Astrocyte (in vitro differentiated cells and primary cell): Measurements from ENCODE around the gene KCNK10. TPM values are rescaled to one million over a fixed set of nuclear protein-coding genes. Genes with fewer than 3 reads are reported as not detected.

Experiments
- DNase-seq: peaks from one replicate; pipeline ENCODE4 v3.0.0-alpha.2; 2010; ENCODE audit warnings: low read depth
- FAIRE-seq: peaks from 2 replicates; lab custom pipeline; 2011; peaks lifted over from hg19 to GRCh38; lab: Jason Lieb, UNC
- H2AFZ ChIP-seq: 2 replicates; pipeline ENCODE4 v1.6.0; 2012; ENCODE audit warnings: low read depth, low read length, inconsistent platforms
- H3K27ac ChIP-seq: 2 replicates; pipeline ENCODE4 v1.5.1; 2011; ENCODE audit warnings: low read depth, low read length, inconsistent platforms
- H3K27me3 ChIP-seq: 2 replicates; pipeline ENCODE4 v1.6.0; 2011; ENCODE audit warnings: low read length, inconsistent platforms; ENCODE audit not compliant: insufficient read depth
- H3K36me3 ChIP-seq: 2 replicates; pipeline ENCODE4 v1.5.1; 2011; ENCODE audit warnings: low read length, inconsistent platforms; ENCODE audit not compliant: insufficient read depth
- H3K4me1 ChIP-seq: 2 replicates; pipeline ENCODE4 v1.5.1; 2011; ENCODE audit warnings: low read length, inconsistent platforms; ENCODE audit not compliant: insufficient read depth
- H3K4me2 ChIP-seq: 2 replicates; pipeline ENCODE4 v1.6.0; 2012; ENCODE audit warnings: low read length, inconsistent platforms
- H3K4me3 ChIP-seq: 2 replicates; pipeline ENCODE4 v1.5.1; 2011; ENCODE audit warnings: low read depth, mild to moderate bottlenecking, low read length, inconsistent platforms; ENCODE audit not compliant: insufficient read depth
- H3K79me2 ChIP-seq: 2 replicates; pipeline ENCODE4 v1.6.0; 2012; ENCODE audit warnings: mild to moderate bottlenecking, low read length, inconsistent platforms; ENCODE audit not compliant: insufficient read depth
- H3K9ac ChIP-seq: 2 replicates; pipeline ENCODE4 v1.6.0; 2012; ENCODE audit warnings: mild to moderate bottlenecking, low read length, inconsistent platforms
- H3K9me3 ChIP-seq: 2 replicates; pipeline ENCODE4 v1.5.1; 2012; ENCODE audit warnings: low read depth, mild to moderate bottlenecking, low read length, inconsistent platforms; ENCODE audit not compliant: insufficient read depth
- H4K20me1 ChIP-seq: 2 replicates; pipeline ENCODE4 v1.6.0; 2012; ENCODE audit warnings: low read length, inconsistent platforms; ENCODE audit not compliant: insufficient read depth
- H3K27ac Mint-ChIP-seq: one replicate; pipeline ENCODE4 v1.8.0; 2021; ENCODE audit warnings: mild to moderate bottlenecking, mixed read lengths; ENCODE audit not compliant: unreplicated experiment
- H3K27me3 Mint-ChIP-seq: one replicate; pipeline ENCODE4 v1.8.0; 2021; ENCODE audit warnings: low read depth, mixed read lengths; ENCODE audit not compliant: unreplicated experiment
- H3K36me3 Mint-ChIP-seq: one replicate; pipeline ENCODE4 v1.8.0; 2021; ENCODE audit warnings: low read depth, mixed read lengths; ENCODE audit not compliant: unreplicated experiment
- H3K4me1 Mint-ChIP-seq: one replicate; pipeline ENCODE4 v1.8.0; 2021; ENCODE audit warnings: low read depth, mixed read lengths; ENCODE audit not compliant: unreplicated experiment
- H3K4me3 Mint-ChIP-seq: one replicate; pipeline ENCODE4 v1.8.0; 2021; ENCODE audit warnings: mild to moderate bottlenecking, moderate library complexity, mixed read lengths; ENCODE audit not compliant: unreplicated experiment
- H3K9me3 Mint-ChIP-seq: one replicate; pipeline ENCODE4 v1.8.0; 2021; ENCODE audit warnings: mild to moderate bottlenecking, mixed read lengths; ENCODE audit not compliant: unreplicated experiment
- CTCF ChIP-seq: IDR thresholded peaks from 2 replicates; pipeline ENCODE4 v1.5.1; 2011; ENCODE audit warnings: low read depth, mild to moderate bottlenecking, inconsistent platforms, low read length, moderate library complexity; ENCODE audit not compliant: insufficient read depth
- EZH2 ChIP-seq: IDR thresholded peaks from 2 replicates; pipeline ENCODE4 v1.6.1; 2012; ENCODE audit warnings: mild to moderate bottlenecking, low read length, inconsistent platforms; ENCODE audit not compliant: insufficient read depth
- total RNA-seq: library from RNA; stranded (reverse); gene quantifications from 2 replicates; pipeline ENCODE4 v1.2.1, GENCODE V29; 2021

The KCNK10 gene
- total RNA-seq, 1 donor from 2014 or later = 0.14 TPM

GRCh38 chr14:88271205-88271604 lies 51.9 kb downstream of the KCNK10 start:
- no peak overlapping the region for H3K27ac ChIP-seq
- FAIRE-seq (no peak), DNase-seq (no peak)
- no peak overlapping the region for H2AFZ ChIP-seq
- no peak for TF ChIP-seq EZH2
- no peak for TF ChIP-seq CTCF
- Mint-ChIP-seq H3K36me3 (no peaks in the 10 kb centered on the region), H3K4me3 (no peak overlapping the region), H3K27ac (no peak overlapping the region), H3K27me3 (peaks cover 28% of the 10 kb centered on the region), H3K9me3 (peaks cover 2% of the 10 kb centered on the region), H3K4me1 (no peaks in the 10 kb centered on the region)
- no peaks in the 10 kb centered on the region for H3K9me3 ChIP-seq
- no peaks in the 10 kb centered on the region for H3K4me1 ChIP-seq
- no peaks in the 10 kb centered on the region for H3K27me3 ChIP-seq
- H4K20me1 ChIP-seq = no peaks in the 10 kb centered on the region
- no peaks in the 10 kb centered on the region for H3K79me2 ChIP-seq
- no peaks in the 10 kb centered on the region for H3K36me3 ChIP-seq
- no peak overlapping the region for H3K4me2 ChIP-seq
- H3K9ac ChIP-seq = no peak overlapping the region
- H3K4me3 ChIP-seq = no peak overlapping the region

- H3K4me1 Mint-ChIP-seq = no peaks in the 10 kb centered on the region
- Histone ChIP-seq H3K4me2 (no peak overlapping the region), H3K27me3 (no peaks in the 10 kb centered on the region), H3K4me3 (no peak overlapping the region), H4K20me1 (no peaks in the 10 kb centered on the region), H3K36me3 (no peaks in the 10 kb centered on the region), H3K27ac (no peak overlapping the region), H3K9ac (no peak overlapping the region), H3K9me3 (no peaks in the 10 kb centered on the region), H2AFZ (no peak overlapping the region), H3K4me1 (no peaks in the 10 kb centered on the region), H3K79me2 (no peaks in the 10 kb centered on the region)
- H3K27me3 Mint-ChIP-seq = peaks cover 31% of the 10 kb centered on the region
- TF ChIP-seq CTCF (no peak), EZH2 (no peak)
- no peaks in the 10 kb centered on the region for H3K36me3 Mint-ChIP-seq
- H3K4me3 Mint-ChIP-seq = no peak overlapping the region
- peaks cover 2% of the 10 kb centered on the region for H3K9me3 Mint-ChIP-seq
- DNase-seq (no peak), FAIRE-seq (no peak)
- no peak overlapping the region for H3K27ac Mint-ChIP-seq
Observed at GRCh38 chr14:88270776-88271175, 52.3 kb downstream of the KCNK10 start.

DNA sequence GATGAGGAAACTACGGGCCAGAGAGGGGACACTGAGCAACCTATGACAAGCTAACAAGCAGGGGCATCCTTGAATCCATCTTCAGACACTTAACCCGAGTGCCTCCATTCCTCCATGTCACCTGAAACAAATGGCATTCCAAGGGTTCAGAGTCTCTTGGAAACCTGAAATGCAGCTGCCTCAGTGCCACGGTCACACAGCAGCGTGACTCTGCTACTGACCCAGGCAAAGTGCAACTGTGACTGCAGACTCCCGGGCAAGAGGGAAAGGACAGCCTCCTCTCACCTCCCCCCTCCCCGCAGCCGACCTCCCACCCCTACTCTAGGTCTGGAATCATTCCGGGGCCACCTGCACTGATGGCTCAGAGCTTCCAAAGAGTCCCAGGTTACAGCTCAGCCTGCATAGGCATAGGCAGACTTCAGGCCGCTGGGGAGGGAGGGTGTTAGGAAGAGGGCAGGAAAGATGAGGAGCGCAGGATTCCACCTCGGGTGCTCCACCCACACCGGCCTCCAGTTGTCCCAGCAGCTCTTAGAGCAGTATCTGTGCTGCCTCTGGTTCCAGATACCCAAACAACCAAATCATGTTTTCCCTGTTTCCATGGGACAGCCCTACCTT lies 53.2 kb downstream of the KCNK10 start:
- Histone ChIP-seq H3K79me2 (no peaks in the 10 kb centered on the region), H3K27me3 (no peaks in the 10 kb centered on the region), H3K27ac (no peak overlapping the region), H3K4me3 (no peak overlapping the region), H2AFZ (no peak overlapping the region), H3K4me2 (no peak overlapping the region), H3K9me3 (no peaks in the 10 kb centered on the region), H4K20me1 (no peaks in the 10 kb centered on the region), H3K4me1 (no peaks in the 10 kb centered on the region), H3K36me3 (no peaks in the 10 kb centered on the region), H3K9ac (no peak overlapping the region)
- FAIRE-seq = no peak
- TF ChIP-seq CTCF (no peak), EZH2 (no peak)
- Mint-ChIP-seq H3K27ac (no peak overlapping the region), H3K4me3 (no peak overlapping the region), H3K36me3 (no peaks in the 10 kb centered on the region), H3K4me1 (no peaks in the 10 kb centered on the region), H3K27me3 (peaks cover 31% of the 10 kb centered on the region), H3K9me3 (peaks cover 8% of the 10 kb centered on the region)
- no peak for DNase-seq
